Parathyroid adenoma (tissue), 2 donors: ENCODE data around the gene SLC40A1.

ENCODE experiments used
- H2AFZ ChIP-seq: fragments of 300-600 bp; sonication (generic); one replicate; pipeline ENCODE4 v1.7.0; 2017; ENCODE audit warnings: antibody characterized with exemption, mild to moderate bottlenecking
- H3K27ac ChIP-seq: fragments of 300-600 bp; sonication (generic); one replicate; pipeline ENCODE4 v1.7.0; 2017
- H3K27me3 ChIP-seq: fragments of 300-600 bp; sonication (generic); one replicate; pipeline ENCODE4 v1.7.0; 2017; ENCODE audit warnings: low read length; ENCODE audit not compliant: control insufficient read depth, insufficient read depth
- H3K36me3 ChIP-seq: fragments of 300-600 bp; sonication (generic); one replicate; pipeline ENCODE4 v1.7.0; 2017; ENCODE audit warnings: low read length; ENCODE audit not compliant: control insufficient read depth, insufficient read depth
- H3K4me1 ChIP-seq: fragments of 300-600 bp; sonication (generic); one replicate; pipeline ENCODE4 v1.7.0; 2017; ENCODE audit warnings: control low read depth
- H3K4me2 ChIP-seq: fragments of 300-600 bp; sonication (generic); one replicate; pipeline ENCODE4 v1.7.0; 2017; ENCODE audit warnings: low read length
- H3K4me3 ChIP-seq: fragments of 300-600 bp; sonication (generic); one replicate; pipeline ENCODE4 v1.7.0; 2017; ENCODE audit warnings: low read depth, low read length
- H3K79me2 ChIP-seq: fragments of 300-600 bp; sonication (generic); one replicate; pipeline ENCODE4 v1.7.0; 2017; ENCODE audit warnings: control low read depth
- H3K9ac ChIP-seq: fragments of 300-600 bp; sonication (generic); one replicate; pipeline ENCODE4 v1.7.0; 2017; ENCODE audit warnings: mild to moderate bottlenecking
- H3K9me3 ChIP-seq: fragments of 300-600 bp; sonication (generic); one replicate; pipeline ENCODE4 v1.7.0; 2017; ENCODE audit warnings: low read length; ENCODE audit not compliant: control insufficient read depth
- TF ChIP-seq, protein P1 (sequence below): fragments of 300-600 bp; sonication (generic); IDR thresholded peaks from one replicate; pipeline ENCODE4 v1.7.0; 2017; ENCODE audit warnings: antibody characterized with exemption, mild to moderate bottlenecking
- donor health status: primary hyperparathyroidism.

SLC40A1 gene

DNA sequence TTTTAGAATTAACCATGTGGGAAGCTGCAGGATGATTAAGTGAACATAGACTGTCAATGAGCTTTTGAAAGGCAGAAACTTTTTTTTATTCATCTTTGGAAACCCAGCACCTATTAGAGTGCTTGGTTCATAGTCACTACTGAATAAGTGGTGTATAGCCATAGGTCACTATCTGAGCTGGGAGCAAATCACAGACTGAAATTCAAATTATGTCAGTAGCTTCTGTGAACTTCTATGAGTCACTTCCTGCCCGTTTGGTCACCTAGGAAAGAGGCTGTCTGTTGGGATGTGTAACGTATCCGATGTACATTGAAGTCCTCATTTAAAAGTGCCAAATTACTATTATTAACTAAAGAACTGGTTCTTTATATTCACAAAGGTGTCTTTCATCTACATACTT, 20.5 kb upstream of the SLC40A1 start:
- Histone ChIP-seq H3K4me3 (no peak overlapping the region), H3K9ac (no peak overlapping the region), H3K79me2 (no peaks in the 10 kb centered on the region), H3K4me2 (no peak overlapping the region), H3K9me3 (no peaks in the 10 kb centered on the region), H3K4me1 (no peaks in the 10 kb centered on the region), H3K36me3 (no peaks in the 10 kb centered on the region), H2AFZ (no peak overlapping the region), H3K27ac (no peak overlapping the region), H3K27me3 (no peaks in the 10 kb centered on the region)
- TF ChIP-seq, protein P1, sequence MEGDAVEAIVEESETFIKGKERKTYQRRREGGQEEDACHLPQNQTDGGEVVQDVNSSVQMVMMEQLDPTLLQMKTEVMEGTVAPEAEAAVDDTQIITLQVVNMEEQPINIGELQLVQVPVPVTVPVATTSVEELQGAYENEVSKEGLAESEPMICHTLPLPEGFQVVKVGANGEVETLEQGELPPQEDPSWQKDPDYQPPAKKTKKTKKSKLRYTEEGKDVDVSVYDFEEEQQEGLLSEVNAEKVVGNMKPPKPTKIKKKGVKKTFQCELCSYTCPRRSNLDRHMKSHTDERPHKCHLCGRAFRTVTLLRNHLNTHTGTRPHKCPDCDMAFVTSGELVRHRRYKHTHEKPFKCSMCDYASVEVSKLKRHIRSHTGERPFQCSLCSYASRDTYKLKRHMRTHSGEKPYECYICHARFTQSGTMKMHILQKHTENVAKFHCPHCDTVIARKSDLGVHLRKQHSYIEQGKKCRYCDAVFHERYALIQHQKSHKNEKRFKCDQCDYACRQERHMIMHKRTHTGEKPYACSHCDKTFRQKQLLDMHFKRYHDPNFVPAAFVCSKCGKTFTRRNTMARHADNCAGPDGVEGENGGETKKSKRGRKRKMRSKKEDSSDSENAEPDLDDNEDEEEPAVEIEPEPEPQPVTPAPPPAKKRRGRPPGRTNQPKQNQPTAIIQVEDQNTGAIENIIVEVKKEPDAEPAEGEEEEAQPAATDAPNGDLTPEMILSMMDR: no peak

DNA sequence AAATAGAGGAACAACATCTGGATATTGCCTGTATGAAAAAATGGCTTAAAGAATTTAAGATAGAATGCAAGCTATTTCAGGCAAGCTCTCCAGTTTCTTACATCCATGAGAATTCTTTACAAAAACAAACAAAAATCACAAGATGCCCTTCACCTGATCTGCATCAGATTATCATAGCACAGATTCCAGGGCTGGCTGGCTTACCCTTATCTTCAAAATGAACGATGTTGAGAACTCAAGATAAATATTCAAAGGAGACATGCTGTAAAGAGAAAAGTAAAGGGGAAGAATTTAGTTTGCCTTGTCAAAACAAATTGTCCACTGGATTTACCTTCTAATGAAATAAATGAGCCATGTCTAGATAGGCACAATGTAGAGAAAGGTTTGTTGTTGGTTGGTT, 18.7 kb upstream of the SLC40A1 start:
- Histone ChIP-seq H3K27me3 (no peaks in the 10 kb centered on the region), H3K4me2 (no peak overlapping the region), H3K9ac (no peak overlapping the region), H3K36me3 (no peaks in the 10 kb centered on the region), H3K4me3 (no peak overlapping the region), H3K4me1 (no peaks in the 10 kb centered on the region), H3K79me2 (no peaks in the 10 kb centered on the region), H3K9me3 (no peaks in the 10 kb centered on the region), H3K27ac (no peak overlapping the region), H2AFZ (peak overlapping the region; percentile 12)
- TF ChIP-seq, protein P1: no peak

DNA sequence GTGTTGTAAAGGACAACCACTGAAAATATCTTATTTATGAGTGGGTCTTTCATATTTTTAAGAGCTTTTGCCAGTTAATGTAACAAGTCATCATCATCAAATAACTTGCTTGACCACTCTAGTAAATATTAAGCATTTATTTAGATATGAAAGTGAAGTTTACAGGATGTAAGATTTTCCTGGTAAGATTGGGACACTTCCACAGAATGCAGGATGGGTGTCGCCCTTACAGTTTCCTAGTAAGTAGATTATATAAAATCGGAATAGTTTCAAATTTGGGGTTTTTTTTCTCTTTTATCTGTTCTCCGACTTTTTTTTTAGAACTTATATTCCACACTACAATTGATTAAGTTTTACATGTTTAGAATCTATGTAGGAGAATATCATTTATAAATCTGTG, 14.8 kb upstream of the SLC40A1 start:
- Histone ChIP-seq H3K4me3 (no peak overlapping the region), H3K4me2 (no peak overlapping the region), H3K36me3 (no peaks in the 10 kb centered on the region), H3K27ac (no peak overlapping the region), H3K9me3 (no peaks in the 10 kb centered on the region), H3K4me1 (no peaks in the 10 kb centered on the region), H3K27me3 (no peaks in the 10 kb centered on the region), H2AFZ (no peak overlapping the region), H3K79me2 (no peaks in the 10 kb centered on the region), H3K9ac (no peak overlapping the region)
- TF ChIP-seq, protein P1: no peak

DNA sequence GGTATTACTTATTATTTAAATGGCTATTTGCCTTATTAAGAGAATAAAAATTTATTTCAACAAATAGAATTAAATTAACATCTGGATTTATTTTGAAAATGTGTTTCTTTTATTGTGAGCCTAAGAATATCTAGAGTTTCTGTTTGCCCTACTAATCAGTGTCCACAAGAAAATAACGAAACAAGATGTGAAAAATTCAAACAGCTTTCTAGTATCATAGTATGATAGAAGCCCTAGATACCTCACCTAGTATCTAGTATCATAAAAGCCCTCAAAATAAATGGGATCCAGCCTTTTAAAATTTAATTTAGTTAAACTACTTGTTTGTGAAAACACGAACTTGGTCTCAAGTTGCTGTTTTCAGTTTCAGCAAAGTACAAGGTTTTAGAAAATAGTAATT, 13.7 kb upstream of the SLC40A1 start:
- Histone ChIP-seq H3K36me3 (no peaks in the 10 kb centered on the region), H3K27ac (no peak overlapping the region)
- TF ChIP-seq, protein P1: no peak

DNA sequence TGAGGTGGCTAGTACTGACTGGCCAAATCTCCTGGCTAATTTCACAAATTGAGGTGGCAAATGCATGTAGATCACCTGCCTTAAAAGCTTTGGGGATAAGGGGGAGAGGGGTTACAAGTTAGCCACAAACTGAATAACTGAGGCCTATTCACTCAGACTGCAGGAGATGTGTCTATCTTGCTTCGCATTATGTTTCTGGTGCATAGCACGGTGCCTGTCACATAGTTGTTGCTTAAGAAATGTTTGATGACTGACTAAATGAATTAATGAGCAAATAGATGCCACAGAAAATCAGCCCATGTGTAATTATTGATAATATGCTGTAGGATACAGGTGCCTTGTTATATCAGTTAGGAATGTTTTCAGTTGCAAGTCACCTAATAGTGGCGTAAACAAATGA, 12.5 kb upstream of the SLC40A1 start:
- Histone ChIP-seq H3K4me1 (no peaks in the 10 kb centered on the region), H3K9me3 (no peaks in the 10 kb centered on the region), H3K4me3 (no peak overlapping the region), H3K36me3 (no peaks in the 10 kb centered on the region), H3K27ac (no peak overlapping the region), H3K27me3 (no peaks in the 10 kb centered on the region), H2AFZ (no peak overlapping the region), H3K79me2 (no peaks in the 10 kb centered on the region), H3K4me2 (no peak overlapping the region), H3K9ac (no peak overlapping the region)
- TF ChIP-seq, protein P1: no peak

More for the DNA sequence above, 13.7 kb upstream of the SLC40A1 start:
- Histone ChIP-seq H3K9ac (no peak overlapping the region), H3K4me1 (no peaks in the 10 kb centered on the region), H3K4me3 (no peak overlapping the region), H3K4me2 (no peak overlapping the region), H2AFZ (no peak overlapping the region), H3K9me3 (no peaks in the 10 kb centered on the region), H3K79me2 (no peaks in the 10 kb centered on the region), H3K27me3 (no peaks in the 10 kb centered on the region)
